ENCODE data around the gene MAFG.

Gene MAFG

GRCh38 chr17:81902023-81902652, 25.4 kb downstream of the MAFG start, which contains the start of gene NPB:
Gene NPB (plus strand): TSS chr17:81902238. CDS start chr17:81902278, 40 bp downstream.
- H3K4me3 ChIP-seq (replicated peaks; ENCODE audit: low read depth, low read length) = no peak within 1 kb of the TSS
- DNase-seq (ENCODE audit: extremely low read depth, low read depth) = no peak
- TF ChIP-seq CTCF (IDR thresholded peaks at IDR 0.05; ENCODE audit: low read depth, low read length, missing control alignments) = no peak

GRCh38 chr17:81901167-81902022, 26.1 kb downstream of the MAFG start:
- H3K4me3 ChIP-seq (replicated peaks; ENCODE audit: low read depth, low read length) = no peak overlapping the region

GRCh38 chr17:81900181-81900820, 27.2 kb downstream of the MAFG start:
- no peak for DNase-seq (ENCODE audit: extremely low read depth, low read depth)
- TF ChIP-seq CTCF (IDR thresholded peaks at IDR 0.05; ENCODE audit: low read depth, low read length, missing control alignments) = no peak
- no peak overlapping the region for H3K4me3 ChIP-seq (replicated peaks; ENCODE audit: low read depth, low read length)

More at GRCh38 chr17:81901167-81902022, 26.1 kb downstream of the MAFG start:
- TF ChIP-seq CTCF (IDR thresholded peaks at IDR 0.05; ENCODE audit: low read depth, low read length, missing control alignments) = no peak
- no peak for DNase-seq (ENCODE audit: extremely low read depth, low read depth)

- no peak for TF ChIP-seq CTCF (IDR thresholded peaks at IDR 0.05; ENCODE audit: low read depth, low read length, missing control alignments)
- no peak overlapping the region for H3K4me3 ChIP-seq (replicated peaks; ENCODE audit: low read depth, low read length)
- no peak for DNase-seq (ENCODE audit: extremely low read depth, low read depth)
Measured at GRCh38 chr17:81899514-81900166, 27.9 kb downstream of the MAFG start.

- DNase-seq (ENCODE audit: extremely low read depth, low read depth) = no peak
- no peak for TF ChIP-seq CTCF (IDR thresholded peaks at IDR 0.05; ENCODE audit: low read depth, low read length, missing control alignments)
Measured at GRCh38 chr17:81898885-81899284, 28.6 kb downstream of the MAFG start.

GRCh38 chr17:81898029-81898866, 29.3 kb downstream of the MAFG start:
- TF ChIP-seq CTCF (IDR thresholded peaks at IDR 0.05; ENCODE audit: low read depth, low read length, missing control alignments) = no peak
- DNase-seq (ENCODE audit: extremely low read depth, low read depth) = no peak
- H3K4me3 ChIP-seq (replicated peaks; ENCODE audit: low read depth, low read length) = no peak overlapping the region

More at GRCh38 chr17:81898885-81899284, 28.6 kb downstream of the MAFG start:
- no peak overlapping the region for H3K4me3 ChIP-seq (replicated peaks; ENCODE audit: low read depth, low read length)
